Fibroblast of skin of scalp (primary cell): Measurements from ENCODE around the gene SELP.
A peak's percentile ranks its signal among the peaks of the same experiment; 100 is the strongest.

Experiments
- DNase-seq: peaks from one replicate; pipeline ENCODE4 v3.0.0-alpha.2; 2013

Gene SELP

GRCh38 chr1:169576241-169576934 lies 53.5 kb downstream of the SELP start:
- DNase-seq: no peak

GRCh38 chr1:169574336-169574735 lies 55.6 kb downstream of the SELP start:
- no peak for DNase-seq

- no peak for DNase-seq
Measured at GRCh38 chr1:169572187-169572586, 57.7 kb downstream of the SELP start.

GRCh38 chr1:169571450-169571849 lies 58.5 kb downstream of the SELP start:
- no peak for DNase-seq

GRCh38 chr1:169570172-169570574 lies 59.8 kb downstream of the SELP start:
- DNase-seq: no peak

GRCh38 chr1:169568497-169568896 lies 61.4 kb downstream of the SELP start:
- DNase-seq: no peak

GRCh38 chr1:169565335-169566271 lies 64.3 kb downstream of the SELP start:
- no peak for DNase-seq

- no peak for DNase-seq
Measured at GRCh38 chr1:169563650-169564049, 66.3 kb downstream of the SELP start.

GRCh38 chr1:169563019-169563615 lies 66.8 kb downstream of the SELP start:
- DNase-seq: no peak

GRCh38 chr1:169561692-169562091 lies 68.2 kb downstream of the SELP start:
- no peak for DNase-seq

- no peak for DNase-seq
Measured at GRCh38 chr1:169557131-169557530, 72.8 kb downstream of the SELP start.

- peak; percentile 33 for DNase-seq
Measured at GRCh38 chr1:169550294-169550693, 79.6 kb downstream of the SELP start.

GRCh38 chr1:169548282-169548681 lies 81.6 kb downstream of the SELP start:
- no peak for DNase-seq

- DNase-seq: peak; percentile 70
Measured at GRCh38 chr1:169546087-169546995, 83.6 kb downstream of the SELP start.

- DNase-seq: no peak
Measured at GRCh38 chr1:169545472-169545871, 84.5 kb downstream of the SELP start.

- DNase-seq: peak; percentile 69
Measured at GRCh38 chr1:169538998-169539871, 90.7 kb downstream of the SELP start.
